ENCODE results near the gene RRP36.

GRCh38 chr6:42993445-42993844 is 28.0 kb upstream of the RRP36 start:
- no peak for TF ChIP-seq CTCF (IDR thresholded peaks at IDR 0.05)
- no peak for TF ChIP-seq EZH2 (IDR thresholded peaks at IDR 0.05)
- no peak for TF ChIP-seq EZH2phosphoT487 (IDR thresholded peaks at IDR 0.05)

Measured in neural progenitor cell (in vitro differentiated cells).